K562 (cell line): Measurements from ENCODE around the gene ALDH16A1. TPM values are rescaled to one million over a fixed set of nuclear protein-coding genes. Genes with fewer than 3 reads are reported as not detected.

Experiments
- CXXC5 ChIP-seq: fragments of 250-450 bp; sonication (Bioruptor Pico); IDR thresholded peaks from 2 replicates; pipeline ENCODE4 v1.8.0; 2022; ENCODE audit warnings: inconsistent platforms, mild to moderate bottlenecking, moderate library complexity
- HEY1 ChIP-seq: fragments of 250-450 bp; sonication (Bioruptor Pico); IDR thresholded peaks from 2 replicates; pipeline ENCODE4 v1.5.0; 2020; ENCODE audit warnings: mild to moderate bottlenecking, moderate library complexity, borderline replicate concordance
- ILK ChIP-seq: fragments of 450-650 bp; IDR thresholded peaks from 2 replicates; pipeline ENCODE4 v1.6.1; 2016; ENCODE audit warnings: missing genetic modification characterization, low read depth, mild to moderate bottlenecking, missing compliant biosample characterization, moderate library complexity, borderline replicate concordance
- MNT ChIP-seq, 2 experiments: fragments of 450-650 bp; conservative IDR thresholded peaks; 2 replicates each; pipeline ENCODE4 v1.6.1; 2017; ENCODE audit warnings: mild to moderate bottlenecking in 2 of 2, moderate library complexity in 2 of 2
- NCOA2 ChIP-seq, 2 experiments: fragments of 450-650 bp; IDR thresholded peaks; 2 replicates each; pipeline ENCODE4 v1.6.1; 2018; ENCODE audit warnings: mild to moderate bottlenecking in 2 of 2, moderate library complexity in 1 of 2; ENCODE audit not compliant: partially characterized antibody in 2 of 2
- NCOA6 ChIP-seq: fragments of 450-650 bp; IDR thresholded peaks from 2 replicates; pipeline ENCODE4 v1.6.1; 2017; ENCODE audit warnings: mild to moderate bottlenecking
- NFATC3 ChIP-seq: fragments of 450-650 bp; IDR thresholded peaks from 2 replicates; pipeline ENCODE4 v1.6.1; 2017; ENCODE audit warnings: mild to moderate bottlenecking
- PBX2 ChIP-seq, 2 experiments: IDR thresholded peaks in 1 of 2; conservative IDR thresholded peaks in 1 of 2; 2 replicates each; pipeline ENCODE4 v1.6.1; 2016; ENCODE audit warnings: low read depth in 2 of 2, mild to moderate bottlenecking in 1 of 2, missing compliant biosample characterization in 1 of 2, missing genetic modification characterization in 1 of 2, moderate library complexity in 1 of 2
- PYGO2 ChIP-seq: fragments of 450-650 bp; IDR thresholded peaks from 2 replicates; pipeline ENCODE4 v1.6.1; 2016; ENCODE audit warnings: mild to moderate bottlenecking, missing genetic modification characterization, moderate library complexity, missing compliant biosample characterization
- SMARCA5 ChIP-seq: fragments of 450-650 bp; IDR thresholded peaks from 2 replicates; pipeline ENCODE4 v1.6.1; 2016
- SOX6 ChIP-seq: fragments of 450-650 bp; IDR thresholded peaks from 2 replicates; pipeline ENCODE4 v1.6.1; 2014; ENCODE audit warnings: mild to moderate bottlenecking
- SUPT5H ChIP-seq: fragments of 450-650 bp; IDR thresholded peaks from 2 replicates; pipeline ENCODE4 v1.6.1; 2016
- TFAM ChIP-seq: fragments of 250-450 bp; sonication (Bioruptor Pico); conservative IDR thresholded peaks from 2 replicates; pipeline ENCODE4 v1.5.0; 2021; ENCODE audit warnings: mild to moderate bottlenecking, moderate library complexity
- ZBTB12 ChIP-seq: fragments of 250-450 bp; sonication (Bioruptor Pico); IDR thresholded peaks from 2 replicates; pipeline ENCODE4 v1.4.0; 2020
- ZKSCAN1 ChIP-seq: fragments of 150-350 bp; IDR thresholded peaks from 2 replicates; pipeline ENCODE4 v1.6.1; 2016; ENCODE audit warnings: low read depth, low read length
- ZNF121 ChIP-seq: sonication (generic); formaldehyde crosslinking; conservative IDR thresholded peaks from 2 replicates; pipeline ENCODE4 v1.8.0; 2022; ENCODE audit warnings: missing genetic modification reagents
- ZNF398 ChIP-seq: fragments of 250-450 bp; sonication (Bioruptor Pico); IDR thresholded peaks from 2 replicates; pipeline ENCODE4 v1.8.0; 2021; ENCODE audit warnings: moderate library complexity, mild to moderate bottlenecking, inconsistent platforms
- ZNF740 ChIP-seq, 3 experiments: fragments of 200-800 bp in 1 of 3; sonication (Bioruptor generic) in 1 of 3; sonication (generic) in 1 of 3; formaldehyde crosslinking in 1 of 3; IDR thresholded peaks; 2 replicates each; pipeline versions ENCODE4 v1.6.1 to v1.8.0; 2016 to 2022; ENCODE audit warnings: mild to moderate bottlenecking in 2 of 3, missing compliant biosample characterization in 2 of 3, missing genetic modification characterization in 2 of 3, missing genetic modification reagents in 1 of 3
- ZNF79 ChIP-seq: fragments of 250-450 bp; sonication (Bioruptor Pico); IDR thresholded peaks from 2 replicates; pipeline ENCODE4 v1.4.0; 2020; ENCODE audit warnings: low read depth, mild to moderate bottlenecking, moderate library complexity
- polyA plus RNA-seq, 8 experiments: library from polyadenylated mRNA; depleted of rRNA in 4 of 8; stranded (reverse) in 5 of 8; unstranded in 3 of 8; fragments of >200 nt; fragmentation: Nextera tagmentation in 2 of 8; fragmentation: Illumina TruSeq in 1 of 8; extraction: Ambion mirVana in 2 of 8; extraction: Trizol in 1 of 8; gene quantifications; 2 replicates each; pipeline versions ENCODE4 v1.2.1 to v1.2.3, GENCODE V29; 2011 to 2014; ENCODE audit warnings: inconsistent platforms in 1 of 8, missing spikeins in 1 of 8
- total RNA-seq, 7 experiments: library from RNA; depleted of rRNA in 6 of 7; stranded (reverse); fragments of >200 nt in 6 of 7; fragmentation: Illumina TruSeq in 2 of 7; extraction: Trizol in 2 of 7; gene quantifications; 2 replicates each; pipeline versions ENCODE4 v1.2.1 to v1.2.3, GENCODE V29; 2011 to 2021; ENCODE audit warnings: low replicate concordance in 1 of 7

Gene ALDH16A1
- total and polyA plus RNA-seq, 9 of the 15 experiments (the other 6 are each of a cell fraction or from before 2014, with no cell fraction given), result 2.2 to 52.2 (median 7.6) TPM

GRCh38 chr19:49427855-49428546, 25.0 kb upstream of the ALDH16A1 start (continued):
- TF ChIP-seq PBX2 (CRISPR knock-in tag; IDR thresholded peaks at IDR 0.05; ENCODE audit: low read depth), result no peak
- no peak for TF ChIP-seq PBX2 (tag; conservative IDR thresholded peaks at IDR 0.05; ENCODE audit: low read depth)
- no peak for TF ChIP-seq ZNF79 (CRISPR knock-in tag)
- TF ChIP-seq NCOA2 (IDR thresholded peaks at IDR 0.05; ENCODE audit: partially characterized antibody in 2 of 2), result no peak
- TF ChIP-seq CXXC5 (CRISPR knock-in tag), result peak; percentile 42
- TF ChIP-seq ZKSCAN1, result no peak
- no peak for TF ChIP-seq SOX6
- no peak for TF ChIP-seq TFAM (CRISPR knock-in tag)
- no peak for TF ChIP-seq HEY1 (CRISPR knock-in tag)
- peak in 1 of 2 experiments; percentile 77; a peak in 3 of 4 replicates for TF ChIP-seq MNT (conservative IDR thresholded peaks at IDR 0.05)
- no peak for TF ChIP-seq ZBTB12 (CRISPR knock-in tag)
- no peak for TF ChIP-seq PYGO2 (tag)
- no peak for TF ChIP-seq SUPT5H
- TF ChIP-seq ZNF121 (CRISPR knock-in tag), result no peak
- TF ChIP-seq NFATC3, result no peak
- no peak for TF ChIP-seq ILK (tag)
- TF ChIP-seq SMARCA5, result no peak
- TF ChIP-seq NCOA6, result no peak
- no peak for TF ChIP-seq ZNF398 (CRISPR knock-in tag)
- 0 out of 2 replicates have a peak, but pooled peaks have one; percentile 18 for TF ChIP-seq ZNF740 (CRISPR knock-in tag; IDR thresholded peaks at IDR 0.05)
- no peak for TF ChIP-seq ZNF740 (tag; IDR thresholded peaks at IDR 0.05)
